ENCODE results near the gene LRRN4CL. TPM values are rescaled to one million over a fixed set of nuclear protein-coding genes. Genes with fewer than 3 reads are reported as not detected.

The LRRN4CL gene
- total and polyA plus RNA-seq, 9 of the 15 experiments (the other 6 are each of a cell fraction or from before 2014, with no cell fraction given): 0.03 to 0.11 (median 0.05) TPM; not detected in 4

DNA sequence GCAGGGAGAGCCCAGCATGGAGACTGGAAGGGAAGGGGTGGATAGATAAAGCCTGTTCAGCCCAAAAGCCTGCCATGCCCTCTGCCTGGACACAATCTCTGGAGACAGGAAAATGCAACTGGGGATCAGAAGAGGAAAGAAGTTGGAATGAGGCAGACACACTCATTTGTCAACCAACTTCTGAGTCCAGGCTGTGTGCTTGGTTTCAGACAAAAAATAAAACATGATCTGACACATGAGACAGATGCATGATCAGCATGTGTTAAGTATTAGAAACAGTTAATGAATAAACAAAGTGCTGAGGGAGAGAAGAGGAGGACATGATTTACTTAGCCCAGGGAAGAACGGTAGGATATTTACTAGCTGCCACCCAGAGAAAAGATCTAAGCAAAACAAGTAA, 839 bp downstream of the LRRN4CL start:
- H3K9ac ChIP-seq (ENCODE audit: insufficient read depth in 1 of 2, low read depth in 2 of 2, low read length in 2 of 2): peak overlapping the region in 1 of 2 experiments; percentile 72; a peak in 1 of 4 replicates
- H3K4me3 ChIP-seq: no peak overlapping the region
- no peaks in the 10 kb centered on the region for H4K20me1 ChIP-seq (replicated peaks; ENCODE audit: control insufficient read depth, insufficient read depth, low read length)
- TF ChIP-seq ZFX (CRISPR knock-in tag; IDR thresholded peaks at IDR 0.05) (no peak), XRCC5 (IDR thresholded peaks at IDR 0.05; ENCODE audit: low read depth, low read length) (no peak), TAL1 (IDR thresholded peaks at IDR 0.05) (no peak), NFXL1 (CRISPR knock-in tag; IDR thresholded peaks at IDR 0.05) (no peak), LCOR (CRISPR knock-in tag; IDR thresholded peaks at IDR 0.05) (no peak)
- TF ChIP-seq, protein P1, sequence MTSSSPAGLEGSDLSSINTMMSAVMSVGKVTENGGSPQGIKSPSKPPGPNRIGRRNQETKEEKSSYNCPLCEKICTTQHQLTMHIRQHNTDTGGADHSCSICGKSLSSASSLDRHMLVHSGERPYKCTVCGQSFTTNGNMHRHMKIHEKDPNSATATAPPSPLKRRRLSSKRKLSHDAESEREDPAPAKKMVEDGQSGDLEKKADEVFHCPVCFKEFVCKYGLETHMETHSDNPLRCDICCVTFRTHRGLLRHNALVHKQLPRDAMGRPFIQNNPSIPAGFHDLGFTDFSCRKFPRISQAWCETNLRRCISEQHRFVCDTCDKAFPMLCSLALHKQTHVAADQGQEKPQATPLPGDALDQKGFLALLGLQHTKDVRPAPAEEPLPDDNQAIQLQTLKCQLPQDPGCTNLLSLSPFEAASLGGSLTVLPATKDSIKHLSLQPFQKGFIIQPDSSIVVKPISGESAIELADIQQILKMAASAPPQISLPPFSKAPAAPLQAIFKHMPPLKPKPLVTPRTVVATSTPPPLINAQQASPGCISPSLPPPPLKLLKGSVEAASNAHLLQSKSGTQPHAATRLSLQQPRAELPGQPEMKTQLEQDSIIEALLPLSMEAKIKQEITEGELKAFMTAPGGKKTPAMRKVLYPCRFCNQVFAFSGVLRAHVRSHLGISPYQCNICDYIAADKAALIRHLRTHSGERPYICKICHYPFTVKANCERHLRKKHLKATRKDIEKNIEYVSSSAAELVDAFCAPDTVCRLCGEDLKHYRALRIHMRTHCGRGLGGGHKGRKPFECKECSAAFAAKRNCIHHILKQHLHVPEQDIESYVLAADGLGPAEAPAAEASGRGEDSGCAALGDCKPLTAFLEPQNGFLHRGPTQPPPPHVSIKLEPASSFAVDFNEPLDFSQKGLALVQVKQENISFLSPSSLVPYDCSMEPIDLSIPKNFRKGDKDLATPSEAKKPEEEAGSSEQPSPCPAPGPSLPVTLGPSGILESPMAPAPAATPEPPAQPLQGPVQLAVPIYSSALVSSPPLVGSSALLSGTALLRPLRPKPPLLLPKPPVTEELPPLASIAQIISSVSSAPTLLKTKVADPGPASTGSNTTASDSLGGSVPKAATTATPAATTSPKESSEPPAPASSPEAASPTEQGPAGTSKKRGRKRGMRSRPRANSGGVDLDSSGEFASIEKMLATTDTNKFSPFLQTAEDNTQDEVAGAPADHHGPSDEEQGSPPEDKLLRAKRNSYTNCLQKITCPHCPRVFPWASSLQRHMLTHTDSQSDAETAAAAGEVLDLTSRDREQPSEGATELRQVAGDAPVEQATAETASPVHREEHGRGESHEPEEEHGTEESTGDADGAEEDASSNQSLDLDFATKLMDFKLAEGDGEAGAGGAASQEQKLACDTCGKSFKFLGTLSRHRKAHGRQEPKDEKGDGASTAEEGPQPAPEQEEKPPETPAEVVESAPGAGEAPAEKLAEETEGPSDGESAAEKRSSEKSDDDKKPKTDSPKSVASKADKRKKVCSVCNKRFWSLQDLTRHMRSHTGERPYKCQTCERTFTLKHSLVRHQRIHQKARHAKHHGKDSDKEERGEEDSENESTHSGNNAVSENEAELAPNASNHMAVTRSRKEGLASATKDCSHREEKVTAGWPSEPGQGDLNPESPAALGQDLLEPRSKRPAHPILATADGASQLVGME (CRISPR knock-in tag; IDR thresholded peaks at IDR 0.05): no peak
- H3K27ac ChIP-seq (ENCODE audit: extremely low read depth, low read depth, low read length): no peak overlapping the region
- ChIA-PET POLR2A (interaction anchor here (0.7 to 1.9 kb wide), 6 partner anchors 8 to 117 kb away, joined by 3 to 11 read pairs (median 4); partner anchors contain the start of genes C11orf98, CSKMT, NXF1 and UQCC3), CTCF (ENCODE audit: low intra/inter-chr PET ratio) (no interaction called here)
- no TSS peak for BruUV-seq (replicated peaks)
- ATAC-seq (no peak), FAIRE-seq (no peak), DNase-seq (ENCODE audit: extremely low read depth in 1 of 4, low spot score in 3 of 4) (no peak)
- intact Hi-C loops (cut with micrococcal nuclease) (no loop called here), in situ Hi-C loops (cut with MboI) (no loop called here)
- H3K4me1 ChIP-seq (replicated peaks in 1 of 2; ENCODE audit: control insufficient read depth in 2 of 2, insufficient read depth in 2 of 2, low read length in 2 of 2): peaks cover 0 to 10% of the 10 kb centered on the region in 2 experiments; a peak in 3 of 5 replicates
- WGBS (ENCODE audit: insufficient coverage, low coverage, missing lambda C conversion rate): 22% methylated on average over 1 of the region's 1 CpG
- H3K36me3 ChIP-seq (ENCODE audit: control insufficient read depth, insufficient read depth, low read length): peaks cover 33% of the 10 kb centered on the region
- no peaks in the 10 kb centered on the region for H3K9me1 ChIP-seq (ENCODE audit: control insufficient read depth, insufficient read depth, low read length)
- H3K27me3 ChIP-seq (ENCODE audit: control insufficient read depth in 2 of 2, insufficient read depth in 2 of 2, low read length in 2 of 2): no peaks in the 10 kb centered on the region
- no peak overlapping the region for H3K4me2 ChIP-seq (ENCODE audit: insufficient read depth, low read length)
- H3K9me3 ChIP-seq (replicated peaks; ENCODE audit: control insufficient read depth, insufficient read depth, low read depth, low read length): no peaks in the 10 kb centered on the region
- no peak overlapping the region for H2AFZ ChIP-seq (ENCODE audit: low read depth, low read length)
- no peaks in the 10 kb centered on the region for H3K79me2 ChIP-seq (ENCODE audit: control insufficient read depth, insufficient read depth, low read length)

Data from K562 (cell line).